HUES48 (cell line): ENCODE results near the gene ACOXL.

Experiments used
- H3K27ac ChIP-seq: one replicate; pipeline ENCODE4 v1.7.0; 2013; ENCODE audit warnings: low read depth, low read length, inconsistent platforms
- H3K27me3 ChIP-seq: 2 replicates; pipeline ENCODE4 v1.6.1; 2013; ENCODE audit warnings: mild to moderate bottlenecking, low read length; ENCODE audit not compliant: control insufficient read depth, insufficient read depth
- H3K36me3 ChIP-seq: 2 replicates; pipeline ENCODE4 v1.6.1; 2013; ENCODE audit warnings: low read length; ENCODE audit not compliant: control insufficient read depth, insufficient read depth
- H3K4me1 ChIP-seq: 2 replicates; pipeline ENCODE4 v1.6.1; 2013; ENCODE audit warnings: mild to moderate bottlenecking, low read length; ENCODE audit not compliant: control insufficient read depth, insufficient read depth
- H3K4me3 ChIP-seq: 2 replicates; pipeline ENCODE4 v1.5.1; 2013; ENCODE audit warnings: mild to moderate bottlenecking, low read depth, low read length
- H3K9ac ChIP-seq: 2 replicates; pipeline ENCODE4 v1.6.1; 2013; ENCODE audit warnings: mild to moderate bottlenecking, low read depth, low read length, moderate library complexity
- H3K9me3 ChIP-seq: 2 replicates; pipeline ENCODE4 v1.6.1; 2013; ENCODE audit warnings: low read length; ENCODE audit not compliant: control insufficient read depth, insufficient read depth

The ACOXL gene

DNA sequence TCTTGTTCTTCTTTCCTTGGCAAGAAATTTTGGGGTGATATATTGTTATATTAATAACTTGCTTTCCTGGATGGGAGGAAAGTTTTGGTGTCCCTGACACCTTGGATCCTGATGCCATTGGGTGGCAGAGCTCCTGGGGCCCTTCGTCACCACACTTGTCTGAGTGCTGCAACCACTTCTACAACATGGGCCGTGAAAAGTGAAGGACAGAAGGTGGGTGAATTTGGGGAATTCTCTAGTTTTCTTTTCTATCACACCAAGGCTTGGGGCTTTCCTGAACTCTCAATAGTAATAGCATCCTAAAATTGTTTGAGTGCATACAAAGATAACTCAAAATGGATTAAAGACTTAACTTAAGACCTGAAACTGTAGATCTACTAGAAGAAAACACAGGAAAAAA is 10.0 kb downstream of the ACOXL start:
- Histone ChIP-seq H3K9me3 (no peaks in the 10 kb centered on the region), H3K9ac (no peak overlapping the region), H3K27ac (no peak overlapping the region), H3K36me3 (no peaks in the 10 kb centered on the region), H3K27me3 (no peaks in the 10 kb centered on the region), H3K4me1 (peaks cover 61% of the 10 kb centered on the region), H3K4me3 (no peak overlapping the region)

DNA sequence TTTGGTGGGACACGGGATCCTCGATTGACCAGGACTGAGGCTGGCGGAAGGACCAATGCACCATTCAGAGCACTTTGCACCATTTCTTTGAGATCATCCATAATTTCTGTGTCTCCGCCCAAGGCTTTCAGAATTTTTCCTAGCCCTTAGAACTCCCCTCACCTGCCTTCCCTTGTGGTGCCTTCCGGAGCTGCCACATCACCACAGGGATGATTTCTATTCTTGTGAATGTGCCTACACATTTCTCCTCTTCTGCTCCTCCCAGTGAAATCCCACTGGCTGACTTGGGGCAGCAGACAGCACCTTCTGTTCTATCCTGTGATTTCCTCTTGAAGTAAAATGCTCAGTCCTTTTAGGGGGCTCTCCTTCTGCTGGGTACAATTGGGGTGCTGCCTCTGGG is 11.2 kb downstream of the ACOXL start:
- Histone ChIP-seq H3K9ac (no peak overlapping the region), H3K27me3 (no peaks in the 10 kb centered on the region), H3K9me3 (no peaks in the 10 kb centered on the region), H3K27ac (no peak overlapping the region), H3K36me3 (no peaks in the 10 kb centered on the region), H3K4me1 (peaks cover 66% of the 10 kb centered on the region), H3K4me3 (no peak overlapping the region)

DNA sequence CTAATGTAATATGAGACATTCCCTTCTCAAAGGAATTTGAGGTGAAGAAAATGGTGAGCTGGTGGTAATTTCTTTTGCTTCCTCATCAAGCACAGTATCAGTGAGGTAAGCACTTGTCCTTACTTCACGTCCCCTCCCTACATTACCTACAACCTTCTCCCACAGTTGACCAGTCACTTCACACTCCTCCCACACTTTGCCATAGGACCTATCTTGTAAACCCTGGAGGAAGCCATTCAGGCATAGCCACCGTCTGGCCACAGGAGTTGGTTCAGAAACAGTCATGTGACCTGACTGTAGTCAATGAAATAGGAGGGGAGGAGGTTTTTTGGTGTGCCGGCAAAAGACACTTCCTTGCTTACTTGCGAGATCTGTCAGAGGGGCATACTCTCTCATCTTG is 12.1 kb downstream of the ACOXL start:
- Histone ChIP-seq H3K4me3 (no peak overlapping the region), H3K27ac (no peak overlapping the region), H3K9me3 (no peaks in the 10 kb centered on the region), H3K4me1 (peaks cover 70% of the 10 kb centered on the region), H3K9ac (no peak overlapping the region), H3K27me3 (no peaks in the 10 kb centered on the region), H3K36me3 (no peaks in the 10 kb centered on the region)

DNA sequence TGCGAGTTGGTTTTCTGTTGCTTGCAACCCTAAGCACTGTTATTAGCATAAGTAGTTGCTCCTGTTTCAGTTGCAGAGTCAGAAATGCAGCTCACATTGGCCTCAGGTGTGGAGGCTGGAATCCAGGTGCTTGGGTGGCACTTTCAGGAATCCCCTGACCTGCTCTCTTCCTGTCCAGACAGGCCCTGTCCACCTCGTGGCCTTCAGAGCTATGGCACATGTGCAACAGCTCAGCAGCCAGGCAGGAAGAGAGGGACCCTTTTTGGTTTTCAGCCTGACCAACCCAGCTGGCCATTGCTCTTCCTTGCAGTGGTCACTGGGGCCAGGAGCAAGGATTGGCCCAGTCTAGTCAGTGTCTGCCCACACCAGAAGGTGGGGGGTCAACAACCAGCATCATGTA is 12.7 kb downstream of the ACOXL start:
- H3K36me3 ChIP-seq: no peaks in the 10 kb centered on the region
- H3K9ac ChIP-seq: no peak overlapping the region
- H3K4me1 ChIP-seq: peaks cover 70% of the 10 kb centered on the region
- no peaks in the 10 kb centered on the region for H3K9me3 ChIP-seq
- no peak overlapping the region for H3K4me3 ChIP-seq
- no peaks in the 10 kb centered on the region for H3K27me3 ChIP-seq
- no peak overlapping the region for H3K27ac ChIP-seq

DNA sequence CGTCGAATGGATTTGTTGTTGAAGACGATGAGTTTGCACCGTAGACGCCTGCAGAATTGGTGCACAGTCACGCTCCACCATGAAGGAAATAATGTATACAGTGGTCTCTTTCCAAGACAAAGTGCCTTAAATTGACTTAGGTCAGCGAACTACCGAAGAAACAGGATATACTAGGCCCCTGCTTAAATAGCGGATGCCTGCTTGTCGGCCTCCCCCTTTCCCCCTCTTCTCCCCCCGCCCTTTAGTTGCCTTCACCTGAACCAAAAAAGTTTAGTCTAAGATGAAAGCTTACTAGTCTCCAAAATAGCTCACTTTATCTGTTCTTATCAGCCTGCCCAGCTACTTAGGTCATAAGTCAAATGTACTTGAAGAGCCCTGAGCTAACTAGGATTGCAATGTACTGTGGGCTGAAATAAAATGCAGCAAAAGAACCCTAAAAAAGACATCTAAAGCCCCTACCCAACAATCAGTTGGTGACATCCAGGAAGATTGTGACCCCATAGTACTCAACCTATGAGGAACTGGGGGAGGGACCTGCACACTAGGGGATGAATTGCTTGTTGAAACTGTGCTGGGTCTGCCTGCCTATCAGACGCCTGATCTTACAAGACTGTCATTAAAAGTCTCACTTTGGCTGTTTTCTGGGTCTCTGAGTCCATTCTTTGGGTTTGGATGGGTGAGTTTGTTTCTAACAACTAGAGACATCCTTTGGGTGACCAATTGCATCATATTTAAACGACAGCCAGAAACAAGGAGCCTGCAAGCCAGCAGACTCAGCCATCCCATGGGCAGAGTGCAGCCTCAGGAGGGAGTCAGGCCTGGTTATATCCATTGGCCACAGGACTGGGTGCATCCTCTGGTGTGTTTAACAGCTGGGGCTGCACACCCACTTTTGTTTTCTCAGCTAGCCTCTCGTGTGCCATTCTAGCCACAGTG is 14.5 kb downstream of the ACOXL start:
- Histone ChIP-seq H3K36me3 (no peaks in the 10 kb centered on the region), H3K4me1 (peaks cover 56% of the 10 kb centered on the region), H3K9me3 (no peaks in the 10 kb centered on the region), H3K27me3 (no peaks in the 10 kb centered on the region), H3K27ac (no peak overlapping the region), H3K4me3 (no peak overlapping the region), H3K9ac (no peak overlapping the region)

DNA sequence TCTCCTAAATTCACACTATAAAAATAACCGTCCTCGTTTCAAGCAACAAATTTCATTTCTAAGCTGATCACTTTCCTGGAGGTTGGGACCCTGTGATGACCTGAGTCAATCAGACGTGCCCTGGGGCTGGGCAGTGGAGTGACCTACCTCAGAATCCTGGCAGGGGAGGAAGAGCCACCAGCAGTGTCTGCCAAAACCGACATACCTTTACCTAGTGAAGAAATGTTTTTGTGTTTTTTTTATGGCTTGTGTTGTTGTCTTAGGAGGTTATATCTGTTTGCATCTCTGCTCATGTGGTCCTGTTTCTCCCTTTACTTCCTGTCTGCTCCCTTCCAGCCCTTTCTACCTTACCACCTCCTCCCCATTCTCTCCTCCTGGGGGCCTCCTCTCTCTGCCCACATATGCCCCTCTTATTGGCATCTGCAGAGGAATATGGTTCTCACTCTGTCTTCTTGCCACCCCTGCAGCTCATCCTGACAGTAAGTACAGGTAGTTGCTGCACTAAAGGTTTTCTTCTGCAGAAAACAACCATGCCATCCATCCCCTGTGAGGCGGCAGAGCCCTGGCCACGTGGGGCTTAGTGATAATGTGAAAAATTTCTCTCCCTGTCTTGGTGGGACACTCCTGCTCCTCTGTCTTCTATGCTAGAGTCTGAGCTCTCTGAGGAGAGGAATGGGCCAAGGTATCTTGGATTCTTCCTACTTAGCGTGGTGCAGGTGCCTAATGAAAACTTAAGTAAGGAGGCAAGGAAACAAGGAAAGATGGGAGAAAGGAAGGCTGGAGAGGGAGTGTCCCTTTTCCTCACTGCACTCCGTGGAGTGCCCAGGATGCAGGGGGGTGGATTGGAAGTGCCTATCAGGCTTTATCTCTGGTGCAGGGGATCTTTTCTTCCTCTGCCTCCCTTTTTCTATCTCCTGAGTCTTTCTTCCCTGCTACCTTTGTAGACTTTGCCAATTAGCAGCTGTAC is 15.4 kb downstream of the ACOXL start:
- Histone ChIP-seq H3K9me3 (no peaks in the 10 kb centered on the region), H3K27me3 (no peaks in the 10 kb centered on the region), H3K4me3 (no peak overlapping the region), H3K27ac (no peak overlapping the region), H3K9ac (no peak overlapping the region), H3K36me3 (no peaks in the 10 kb centered on the region), H3K4me1 (peaks cover 54% of the 10 kb centered on the region)

DNA sequence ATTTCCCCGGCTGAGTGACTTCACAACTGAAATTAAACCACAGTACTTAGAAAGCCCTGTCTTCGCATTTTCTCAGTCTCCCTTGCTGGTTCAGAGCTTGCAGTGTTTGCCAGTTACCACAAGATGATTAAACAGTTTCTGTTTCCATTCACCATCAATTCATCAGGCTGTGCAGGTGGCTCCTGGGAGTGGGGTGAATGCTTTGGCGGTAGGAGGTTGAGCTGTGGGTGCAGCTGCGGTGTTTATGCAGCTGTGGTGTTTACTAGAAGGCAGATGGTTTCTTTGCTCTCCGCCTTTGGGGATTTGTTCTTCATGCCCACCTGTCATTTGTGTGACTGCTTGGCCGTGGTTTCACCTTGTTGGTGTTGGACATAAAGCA is 16.1 kb downstream of the ACOXL start:
- Histone ChIP-seq H3K27ac (no peak overlapping the region), H3K27me3 (no peaks in the 10 kb centered on the region), H3K4me1 (peaks cover 57% of the 10 kb centered on the region), H3K9me3 (no peaks in the 10 kb centered on the region), H3K4me3 (no peak overlapping the region), H3K36me3 (no peaks in the 10 kb centered on the region), H3K9ac (no peak overlapping the region)

DNA sequence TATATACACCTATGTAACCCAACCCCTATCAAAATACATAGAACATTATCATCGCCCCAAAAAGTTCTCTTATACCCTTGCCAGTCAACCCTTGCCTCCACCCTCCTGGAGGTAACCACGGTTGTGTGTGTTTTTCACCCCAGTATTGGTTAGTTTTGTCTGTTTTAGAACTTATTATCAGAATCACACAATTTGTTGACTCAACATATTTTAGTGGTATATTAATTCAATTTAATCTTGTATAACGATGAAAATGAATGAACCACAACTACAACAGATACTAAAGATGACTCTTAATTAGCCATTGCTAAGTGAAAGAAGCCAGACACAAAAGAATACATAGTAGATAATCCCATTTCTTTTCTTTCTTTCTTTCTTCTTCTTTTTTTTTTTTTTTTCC is 19.3 kb downstream of the ACOXL start:
- Histone ChIP-seq H3K4me1 (peaks cover 37% of the 10 kb centered on the region), H3K27ac (no peak overlapping the region), H3K27me3 (no peaks in the 10 kb centered on the region), H3K9ac (no peak overlapping the region), H3K36me3 (no peaks in the 10 kb centered on the region), H3K4me3 (no peak overlapping the region), H3K9me3 (no peaks in the 10 kb centered on the region)

DNA sequence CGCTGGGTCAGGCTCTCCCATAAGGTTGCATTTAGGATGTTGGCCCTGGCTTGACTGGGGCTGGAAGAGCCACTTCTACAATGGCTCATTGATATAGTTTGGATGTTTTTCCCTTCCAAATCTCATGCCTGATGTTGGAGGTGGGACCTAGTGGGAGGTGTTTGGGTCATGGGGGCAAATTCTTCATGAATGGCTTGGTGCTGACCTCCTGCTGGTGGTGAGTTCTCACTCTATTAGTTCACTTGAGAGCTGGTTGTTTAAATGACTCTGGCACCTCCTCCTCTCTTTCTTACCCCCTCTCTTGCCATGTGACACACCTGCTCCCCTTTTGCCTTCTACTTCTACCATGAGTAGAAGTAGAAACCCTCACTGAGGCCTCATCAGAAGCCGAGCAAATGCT is 20.5 kb downstream of the ACOXL start:
- H3K36me3 ChIP-seq: no peaks in the 10 kb centered on the region
- H3K27ac ChIP-seq: peak overlapping the region; percentile 19
- H3K27me3 ChIP-seq: no peaks in the 10 kb centered on the region
- no peak overlapping the region for H3K9ac ChIP-seq
- no peak overlapping the region for H3K4me3 ChIP-seq
- no peaks in the 10 kb centered on the region for H3K9me3 ChIP-seq
- H3K4me1 ChIP-seq: peaks cover 25% of the 10 kb centered on the region

DNA sequence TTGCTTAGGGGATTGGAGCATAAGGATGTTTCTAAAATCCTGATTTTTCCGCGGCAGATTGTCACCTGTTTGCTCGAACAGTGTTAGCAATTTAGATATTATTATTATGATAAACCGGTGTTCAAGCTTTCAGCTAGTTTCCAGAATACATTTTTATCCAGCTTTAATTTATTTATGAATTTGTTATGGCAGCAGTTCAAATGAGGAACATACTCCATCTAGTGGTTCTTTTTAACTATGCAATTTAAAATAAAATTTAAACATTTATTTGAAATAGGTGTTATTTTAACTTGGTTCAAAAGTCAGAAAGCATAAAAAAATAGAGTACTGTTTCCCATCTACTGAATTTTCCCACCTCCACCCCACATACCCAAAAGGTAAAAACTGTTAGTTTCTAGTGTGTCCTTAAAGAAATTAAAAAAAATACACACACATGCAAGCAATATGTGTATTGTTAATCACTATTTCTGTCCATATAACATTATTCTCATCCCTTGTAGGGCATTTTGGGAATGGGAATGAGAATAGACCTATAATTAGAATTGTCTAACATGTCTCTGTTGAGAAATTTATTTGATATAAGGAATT is 23.2 kb downstream of the ACOXL start:
- H3K4me1 ChIP-seq: peaks cover 14% of the 10 kb centered on the region
- 0 out of 2 replicates have a peak, but pooled peaks cover 6% of the 10 kb centered on the region for H3K9me3 ChIP-seq
- H3K4me3 ChIP-seq: no peak overlapping the region
- peak overlapping the region; percentile 9 for H3K27ac ChIP-seq
- H3K27me3 ChIP-seq: no peaks in the 10 kb centered on the region
- H3K36me3 ChIP-seq: no peaks in the 10 kb centered on the region
- no peak overlapping the region for H3K9ac ChIP-seq
